Adipocyte (in vitro differentiated cells): ENCODE results near the gene TMEM168.
"Not testable (repeated sequence)": the region's sequence is repeated elsewhere in the genome, so short reads cannot be mapped to it uniquely, and the experiment has no call there.

Experiments used
- DNase-seq: peaks from one replicate; pipeline ENCODE4 v3.0.0-alpha.2; 2015; ENCODE audit warnings: low read depth
- H3K27me3 ChIP-seq: replicated peaks from 2 replicates; pipeline ENCODE4 v1.7.0; 2013; ENCODE audit warnings: mild to moderate bottlenecking, low read length, moderate library complexity; ENCODE audit not compliant: control insufficient read depth, insufficient read depth
- H3K36me3 ChIP-seq: 2 replicates; pipeline ENCODE4 v1.7.0; 2013; ENCODE audit warnings: low read length, mild to moderate bottlenecking, moderate library complexity; ENCODE audit not compliant: control insufficient read depth, insufficient read depth, severe bottlenecking
- H3K4me1 ChIP-seq: 2 replicates; pipeline ENCODE4 v1.7.0; 2013; ENCODE audit warnings: mild to moderate bottlenecking, low read length, moderate library complexity; ENCODE audit not compliant: control insufficient read depth, insufficient read depth
- H3K4me3 ChIP-seq: 2 replicates; pipeline ENCODE4 v1.7.0; 2013; ENCODE audit warnings: mild to moderate bottlenecking, low read length, moderate library complexity
- H3K9ac ChIP-seq: 2 replicates; pipeline ENCODE4 v1.7.0; 2013; ENCODE audit warnings: mild to moderate bottlenecking, low read length, moderate library complexity
- H3K9me3 ChIP-seq: 2 replicates; pipeline ENCODE4 v1.7.0; 2013; ENCODE audit warnings: mild to moderate bottlenecking, low read length, moderate library complexity; ENCODE audit not compliant: control insufficient read depth

Gene TMEM168

GRCh38 chr7:112748381-112748780 is 41.8 kb downstream of the TMEM168 start:
- H3K27me3 ChIP-seq = no peaks in the 10 kb centered on the region
- peak; percentile 8 for DNase-seq
- H3K9me3 ChIP-seq = no peaks in the 10 kb centered on the region
- H3K36me3 ChIP-seq = no peaks in the 10 kb centered on the region
- H3K4me1 ChIP-seq = no peaks in the 10 kb centered on the region
- H3K9ac ChIP-seq = no peak overlapping the region
- H3K4me3 ChIP-seq = no peak overlapping the region

GRCh38 chr7:112745635-112746034 is 44.6 kb downstream of the TMEM168 start:
- Histone ChIP-seq H3K9me3 (no peaks in the 10 kb centered on the region), H3K4me1 (no peaks in the 10 kb centered on the region), H3K9ac (no peak overlapping the region), H3K4me3 (no peak overlapping the region), H3K27me3 (no peaks in the 10 kb centered on the region), H3K36me3 (no peaks in the 10 kb centered on the region)
- DNase-seq = no peak

- DNase-seq = no peak
- no peak overlapping the region for H3K9ac ChIP-seq
- no peaks in the 10 kb centered on the region for H3K4me1 ChIP-seq
- no peak overlapping the region for H3K4me3 ChIP-seq
- H3K27me3 ChIP-seq = no peaks in the 10 kb centered on the region
- H3K9me3 ChIP-seq = no peaks in the 10 kb centered on the region
- H3K36me3 ChIP-seq = no peaks in the 10 kb centered on the region
Observed at GRCh38 chr7:112744818-112745217, 45.4 kb downstream of the TMEM168 start.

- Histone ChIP-seq H3K9me3 (no peaks in the 10 kb centered on the region), H3K4me3 (no peak overlapping the region), H3K9ac (no peak overlapping the region), H3K36me3 (no peaks in the 10 kb centered on the region), H3K27me3 (no peaks in the 10 kb centered on the region), H3K4me1 (no peaks in the 10 kb centered on the region)
- DNase-seq = no peak
Observed at GRCh38 chr7:112743811-112744210, 46.4 kb downstream of the TMEM168 start.

- peaks cover 7% of the 10 kb centered on the region for H3K9me3 ChIP-seq
- H3K36me3 ChIP-seq = no peaks in the 10 kb centered on the region
- H3K9ac ChIP-seq = no peak overlapping the region
- no peak for DNase-seq
- no peaks in the 10 kb centered on the region for H3K27me3 ChIP-seq
- H3K4me1 ChIP-seq = no peaks in the 10 kb centered on the region
- H3K4me3 ChIP-seq = no peak overlapping the region
Observed at GRCh38 chr7:112740667-112741066, 49.5 kb downstream of the TMEM168 start.

- no peaks in the 10 kb centered on the region for H3K36me3 ChIP-seq
- H3K27me3 ChIP-seq = no peaks in the 10 kb centered on the region
- no peaks in the 10 kb centered on the region for H3K4me1 ChIP-seq
- no peak overlapping the region for H3K4me3 ChIP-seq
- no peak for DNase-seq
- peaks cover 14% of the 10 kb centered on the region for H3K9me3 ChIP-seq
- H3K9ac ChIP-seq = no peak overlapping the region
Observed at GRCh38 chr7:112739436-112740180, 50.6 kb downstream of the TMEM168 start.

- DNase-seq = no peak
- Histone ChIP-seq H3K4me1 (no peaks in the 10 kb centered on the region), H3K27me3 (no peaks in the 10 kb centered on the region), H3K9ac (no peak overlapping the region), H3K9me3 (peaks cover 20% of the 10 kb centered on the region), H3K4me3 (no peak overlapping the region), H3K36me3 (no peaks in the 10 kb centered on the region)
Observed at GRCh38 chr7:112735261-112735660, 54.9 kb downstream of the TMEM168 start.

- not testable (repeated sequence) for DNase-seq, H3K36me3 ChIP-seq, H3K9ac ChIP-seq, H3K27me3 ChIP-seq, H3K4me1 ChIP-seq, H3K4me3 ChIP-seq
- H3K9me3 ChIP-seq = peaks cover 23% of the 10 kb centered on the region
Observed at GRCh38 chr7:112731324-112731723, 58.9 kb downstream of the TMEM168 start.

GRCh38 chr7:112726076-112726475 is 64.1 kb downstream of the TMEM168 start:
- H3K4me1 ChIP-seq = no peaks in the 10 kb centered on the region
- H3K9ac ChIP-seq = no peak overlapping the region
- H3K9me3 ChIP-seq = peaks cover 11% of the 10 kb centered on the region
- H3K4me3 ChIP-seq = no peak overlapping the region
- DNase-seq = no peak
- no peaks in the 10 kb centered on the region for H3K27me3 ChIP-seq
- no peaks in the 10 kb centered on the region for H3K36me3 ChIP-seq

GRCh38 chr7:112723416-112723815 is 66.8 kb downstream of the TMEM168 start:
- no peak overlapping the region for H3K9ac ChIP-seq
- H3K9me3 ChIP-seq = peaks cover 9% of the 10 kb centered on the region
- H3K4me3 ChIP-seq = no peak overlapping the region
- DNase-seq = peak; percentile 32
- H3K4me1 ChIP-seq = no peaks in the 10 kb centered on the region
- H3K27me3 ChIP-seq = no peaks in the 10 kb centered on the region
- no peaks in the 10 kb centered on the region for H3K36me3 ChIP-seq

GRCh38 chr7:112721366-112721765 is 68.8 kb downstream of the TMEM168 start:
- Histone ChIP-seq H3K4me1 (no peaks in the 10 kb centered on the region), H3K36me3 (no peaks in the 10 kb centered on the region), H3K27me3 (no peaks in the 10 kb centered on the region), H3K9ac (no peak overlapping the region), H3K4me3 (no peak overlapping the region), H3K9me3 (peaks cover 3% of the 10 kb centered on the region)
- peak; percentile 1 for DNase-seq

GRCh38 chr7:112715525-112715924 is 74.7 kb downstream of the TMEM168 start:
- Histone ChIP-seq H3K4me1 (no peaks in the 10 kb centered on the region), H3K4me3 (no peak overlapping the region), H3K9ac (no peak overlapping the region), H3K27me3 (no peaks in the 10 kb centered on the region), H3K9me3 (peaks cover 2% of the 10 kb centered on the region), H3K36me3 (no peaks in the 10 kb centered on the region)
- no peak for DNase-seq
